ENCODE data around the gene LRRC2.

DNA sequence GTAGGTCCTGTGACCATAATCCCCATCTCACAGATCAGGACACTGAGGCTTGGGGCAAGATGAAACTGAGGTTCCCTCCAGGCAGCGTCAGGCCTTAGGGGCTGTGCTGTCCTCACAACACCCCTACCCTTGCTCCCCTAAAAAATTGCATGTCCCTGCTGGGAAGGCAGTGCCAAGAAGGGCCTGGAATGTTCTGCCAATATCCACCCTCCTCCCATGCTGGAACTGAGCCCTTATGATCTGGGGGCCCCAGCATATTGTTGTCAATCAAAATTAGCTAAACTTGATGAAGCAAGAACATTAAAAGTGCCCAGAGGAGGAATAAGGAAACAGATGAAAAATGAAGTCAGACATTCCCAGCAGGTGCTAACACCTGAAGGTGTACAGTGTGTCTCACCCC is 81.7 kb downstream of the LRRC2 start:
- TF ChIP-seq, protein P1, sequence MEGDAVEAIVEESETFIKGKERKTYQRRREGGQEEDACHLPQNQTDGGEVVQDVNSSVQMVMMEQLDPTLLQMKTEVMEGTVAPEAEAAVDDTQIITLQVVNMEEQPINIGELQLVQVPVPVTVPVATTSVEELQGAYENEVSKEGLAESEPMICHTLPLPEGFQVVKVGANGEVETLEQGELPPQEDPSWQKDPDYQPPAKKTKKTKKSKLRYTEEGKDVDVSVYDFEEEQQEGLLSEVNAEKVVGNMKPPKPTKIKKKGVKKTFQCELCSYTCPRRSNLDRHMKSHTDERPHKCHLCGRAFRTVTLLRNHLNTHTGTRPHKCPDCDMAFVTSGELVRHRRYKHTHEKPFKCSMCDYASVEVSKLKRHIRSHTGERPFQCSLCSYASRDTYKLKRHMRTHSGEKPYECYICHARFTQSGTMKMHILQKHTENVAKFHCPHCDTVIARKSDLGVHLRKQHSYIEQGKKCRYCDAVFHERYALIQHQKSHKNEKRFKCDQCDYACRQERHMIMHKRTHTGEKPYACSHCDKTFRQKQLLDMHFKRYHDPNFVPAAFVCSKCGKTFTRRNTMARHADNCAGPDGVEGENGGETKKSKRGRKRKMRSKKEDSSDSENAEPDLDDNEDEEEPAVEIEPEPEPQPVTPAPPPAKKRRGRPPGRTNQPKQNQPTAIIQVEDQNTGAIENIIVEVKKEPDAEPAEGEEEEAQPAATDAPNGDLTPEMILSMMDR (IDR thresholded peaks at IDR 0.05; ENCODE audit: low read length): no peak
- TF ChIP-seq EZH2 (optimal IDR thresholded peaks at IDR 0.05; ENCODE audit: low read depth, low read length): no peak
